Activated naive CD8-positive, alpha-beta T cell treated with anti-CD3 and anti-CD28 coated beads, Interleukin-2, amount 10 ng/mL, durations not matched to agents 7 days and 5 days (primary cell): ENCODE results near the gene SPOPL. TPM values are rescaled to one million over a fixed set of nuclear protein-coding genes. Genes with fewer than 3 reads are reported as not detected.
A peak's percentile ranks its signal among the peaks of the same experiment; 100 is the strongest.
"Not testable (repeated sequence)": the region's sequence is repeated elsewhere in the genome, so short reads cannot be mapped to it uniquely, and the experiment has no call there.

ENCODE experiments used
- ATAC-seq: fragments of 150-1000 bp; cut with Tn5 transposase; one replicate; pipeline ENCODE4 v1.10.0; 2021; ENCODE audit warnings: low read depth, moderate library complexity
- POLR2A ChIA-PET: fragments of 350-600 bp; sonication (Branson Sonifier 250); formaldehyde crosslinking; loops from one replicate; lab custom pipeline; 2021; ENCODE audit warnings: antibody characterized with exemption; lab: Charles Lee
- DNase-seq: peaks from one replicate; pipeline ENCODE4 v3.0.0; 2021
- H3K27ac Mint-ChIP-seq: one replicate; pipeline ENCODE4 v1.8.0; 2022; ENCODE audit warnings: mild to moderate bottlenecking, mixed read lengths
- H3K27me3 Mint-ChIP-seq: one replicate; pipeline ENCODE4 v1.8.0; 2022; ENCODE audit warnings: mild to moderate bottlenecking, moderate library complexity, mixed read lengths
- H3K36me3 Mint-ChIP-seq: one replicate; pipeline ENCODE4 v1.8.0; 2021; ENCODE audit warnings: mild to moderate bottlenecking, mixed read lengths
- H3K4me1 Mint-ChIP-seq: one replicate; pipeline ENCODE4 v1.8.0; 2021; ENCODE audit warnings: mixed read lengths
- H3K4me3 Mint-ChIP-seq: one replicate; pipeline ENCODE4 v1.8.0; 2022; ENCODE audit warnings: mild to moderate bottlenecking, moderate library complexity, mixed read lengths
- H3K9me3 Mint-ChIP-seq: one replicate; pipeline ENCODE4 v1.8.0; 2021; ENCODE audit warnings: mixed read lengths
- total RNA-seq, 2 experiments: library from RNA; stranded (reverse); gene quantifications; one replicate each; pipeline ENCODE4 v1.2.3, GENCODE V29; 2021

SPOPL gene
- total RNA-seq, 2 experiments from 2014 or later = 17.1 to 17.4 TPM

DNA sequence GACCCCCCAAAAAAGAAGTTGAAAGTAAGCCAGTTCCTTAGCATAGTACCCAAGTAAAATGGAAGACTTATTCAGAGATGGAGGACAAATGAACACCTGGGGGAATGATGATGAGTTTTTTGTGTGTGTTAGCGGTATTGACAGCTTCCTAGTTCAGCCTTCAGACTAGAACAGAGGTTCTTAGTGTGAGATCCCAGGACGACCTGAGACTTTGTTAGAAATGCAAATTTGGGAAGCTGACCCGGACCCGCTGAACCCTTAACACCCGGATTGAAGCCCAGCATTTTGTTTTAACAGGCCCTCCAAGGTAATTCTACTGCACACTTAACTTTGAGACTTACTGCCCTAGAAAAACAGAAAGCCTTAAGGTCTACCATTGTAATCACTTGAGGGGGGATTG, 20.3 kb downstream of the SPOPL start:
- peaks cover 3% of the 10 kb centered on the region for H3K27me3 Mint-ChIP-seq
- H3K4me3 Mint-ChIP-seq = no peak overlapping the region
- peaks cover 16% of the 10 kb centered on the region for H3K4me1 Mint-ChIP-seq
- peaks cover 37% of the 10 kb centered on the region for H3K36me3 Mint-ChIP-seq
- H3K9me3 Mint-ChIP-seq = peaks cover 6% of the 10 kb centered on the region
- no peak overlapping the region for H3K27ac Mint-ChIP-seq
- POLR2A ChIA-PET = no interaction called here
- DNase-seq = no peak
- ATAC-seq = no peak

GRCh38 chr2:138522556-138522955, 21.0 kb downstream of the SPOPL start:
- Mint-ChIP-seq H3K27me3 (no peaks in the 10 kb centered on the region), H3K36me3 (peaks cover 40% of the 10 kb centered on the region), H3K27ac (no peak overlapping the region), H3K4me1 (peaks cover 16% of the 10 kb centered on the region), H3K9me3 (peaks cover 8% of the 10 kb centered on the region), H3K4me3 (no peak overlapping the region)
- no peak for ATAC-seq
- POLR2A ChIA-PET = no interaction called here
- DNase-seq = no peak

- Mint-ChIP-seq H3K27ac (peak overlapping the region; percentile 60), H3K4me1 (peaks cover 16% of the 10 kb centered on the region), H3K36me3 (peaks cover 42% of the 10 kb centered on the region)
- H3K9me3 Mint-ChIP-seq, ATAC-seq, POLR2A ChIA-PET, H3K4me3 Mint-ChIP-seq, H3K27me3 Mint-ChIP-seq, DNase-seq: not testable (repeated sequence)
Measured at GRCh38 chr2:138523018-138523672, 21.6 kb downstream of the SPOPL start.

GRCh38 chr2:138523673-138524042, 22.1 kb downstream of the SPOPL start:
- Mint-ChIP-seq H3K27ac (peak overlapping the region; percentile 60), H3K36me3 (peaks cover 42% of the 10 kb centered on the region), H3K4me1 (peaks cover 16% of the 10 kb centered on the region)
- ATAC-seq (peak; percentile 80), DNase-seq (peak; percentile 30)
- POLR2A ChIA-PET, H3K4me3 Mint-ChIP-seq, H3K9me3 Mint-ChIP-seq, H3K27me3 Mint-ChIP-seq: not testable (repeated sequence)

DNA sequence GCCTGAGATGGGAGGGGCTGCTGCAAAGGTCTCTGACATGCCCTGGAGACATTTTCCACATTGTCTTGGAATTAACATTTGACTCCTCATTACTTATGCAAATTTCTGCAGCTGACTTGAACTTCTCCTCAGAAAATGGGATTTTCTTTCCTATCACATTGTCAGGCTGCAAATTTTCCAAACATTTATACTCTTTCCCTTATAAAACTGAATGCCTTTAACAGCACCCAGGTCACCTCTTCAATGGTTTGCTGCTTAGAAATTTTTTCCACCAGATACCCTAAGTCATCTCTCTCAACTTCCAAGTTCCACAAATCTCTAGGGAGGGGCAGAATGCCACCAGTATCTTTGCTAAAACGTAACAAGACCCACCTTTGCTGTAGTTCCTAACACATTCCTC, 22.8 kb downstream of the SPOPL start:
- H3K4me3 Mint-ChIP-seq, H3K27ac Mint-ChIP-seq, DNase-seq, POLR2A ChIA-PET, H3K27me3 Mint-ChIP-seq, H3K9me3 Mint-ChIP-seq, ATAC-seq: not testable (repeated sequence)
- Mint-ChIP-seq H3K36me3 (peaks cover 42% of the 10 kb centered on the region), H3K4me1 (peaks cover 16% of the 10 kb centered on the region)

GRCh38 chr2:138531913-138532312, 30.3 kb downstream of the SPOPL start:
- ATAC-seq (no peak), DNase-seq (no peak)
- Mint-ChIP-seq H3K27ac (no peak overlapping the region), H3K36me3 (peaks cover 13% of the 10 kb centered on the region), H3K4me1 (peaks cover 2% of the 10 kb centered on the region), H3K4me3 (no peak overlapping the region), H3K9me3 (peaks cover 4% of the 10 kb centered on the region), H3K27me3 (no peaks in the 10 kb centered on the region)
- POLR2A ChIA-PET = no interaction called here

DNA sequence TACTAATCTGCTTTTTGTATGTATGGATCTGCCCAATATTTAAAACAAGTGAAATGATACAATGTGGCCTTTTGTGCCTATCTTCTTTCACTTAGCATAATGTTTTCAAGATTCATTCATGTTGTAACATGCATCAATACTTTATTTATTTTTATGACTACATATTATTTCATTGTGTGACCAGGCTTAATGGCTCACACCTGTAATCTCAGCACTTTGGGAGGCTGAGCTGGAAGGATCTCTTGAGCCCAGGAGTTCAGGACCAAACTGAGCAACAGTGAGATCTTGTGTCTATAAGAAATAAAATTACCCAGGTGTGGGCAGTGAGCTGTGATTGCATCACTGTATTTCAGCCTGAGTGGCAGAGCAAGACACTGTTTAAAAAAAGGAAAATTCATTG, 33.2 kb downstream of the SPOPL start:
- DNase-seq (no peak), ATAC-seq (no peak)
- H3K27ac Mint-ChIP-seq = no peak overlapping the region
- peaks cover 25% of the 10 kb centered on the region for H3K36me3 Mint-ChIP-seq
- H3K9me3 Mint-ChIP-seq = peaks cover 9% of the 10 kb centered on the region
- POLR2A ChIA-PET = no interaction called here
- no peaks in the 10 kb centered on the region for H3K4me1 Mint-ChIP-seq
- no peaks in the 10 kb centered on the region for H3K27me3 Mint-ChIP-seq
- no peak overlapping the region for H3K4me3 Mint-ChIP-seq

GRCh38 chr2:138536302-138536701, 34.7 kb downstream of the SPOPL start:
- ATAC-seq = no peak
- DNase-seq = no peak
- Mint-ChIP-seq H3K36me3 (peaks cover 31% of the 10 kb centered on the region), H3K4me3 (no peak overlapping the region), H3K9me3 (peaks cover 13% of the 10 kb centered on the region), H3K27ac (no peak overlapping the region), H3K4me1 (no peaks in the 10 kb centered on the region), H3K27me3 (no peaks in the 10 kb centered on the region)
- POLR2A ChIA-PET = no interaction called here

DNA sequence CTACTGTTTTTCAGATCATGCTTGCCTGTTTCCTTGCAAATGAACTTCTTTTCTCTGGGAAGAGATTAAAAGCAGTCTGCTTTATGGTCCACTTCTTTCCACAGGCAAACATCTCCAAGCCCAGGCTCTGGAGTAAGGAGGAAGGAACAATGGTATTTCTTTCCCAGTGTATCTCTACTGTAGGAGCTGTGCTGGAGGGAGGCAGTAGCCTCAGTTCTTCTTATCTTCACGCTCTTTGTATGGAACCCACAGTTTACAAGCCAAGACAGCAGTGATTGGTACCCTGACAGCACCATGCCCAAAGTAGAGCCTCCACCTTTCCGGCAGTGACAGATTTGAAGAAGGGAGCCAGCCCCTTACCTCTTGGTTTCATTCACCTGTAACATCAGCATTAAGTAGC, 35.2 kb downstream of the SPOPL start:
- H3K4me1 Mint-ChIP-seq = no peaks in the 10 kb centered on the region
- POLR2A ChIA-PET = no interaction called here
- no peak overlapping the region for H3K27ac Mint-ChIP-seq

DNA sequence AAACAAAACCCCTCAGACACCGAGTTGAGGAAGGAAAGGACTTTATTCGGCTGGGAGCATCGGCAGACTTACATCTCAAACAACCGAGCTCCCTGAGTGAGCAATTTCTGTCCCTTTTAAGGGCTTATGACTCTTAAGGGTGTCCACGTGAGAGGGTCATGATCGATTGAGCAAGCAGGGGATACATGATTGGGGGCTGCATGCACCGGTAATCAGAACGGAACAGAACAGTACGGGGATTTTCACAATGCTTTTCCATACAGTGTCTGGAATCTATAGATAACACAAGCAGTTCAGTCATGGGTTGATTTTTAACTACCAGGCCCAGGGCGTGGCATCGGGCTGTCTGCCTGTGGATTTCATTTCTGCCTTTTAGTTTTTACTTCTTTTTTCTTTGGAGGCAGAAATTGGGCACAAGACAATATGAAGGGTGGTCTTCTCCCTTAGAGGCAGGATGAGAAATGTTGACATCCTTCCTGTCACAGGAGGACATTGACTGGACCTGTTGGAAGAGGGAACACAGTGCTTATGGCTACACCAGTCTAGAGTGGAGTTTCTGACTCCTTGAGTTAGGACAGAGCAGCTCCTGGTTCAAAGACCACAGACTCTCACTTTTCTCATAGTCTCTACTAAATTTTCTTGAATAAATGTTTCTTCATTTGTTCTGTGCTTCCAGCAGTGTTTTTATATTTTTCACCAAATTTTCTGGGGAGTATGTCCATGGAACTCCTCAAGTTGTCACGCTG, 35.8 kb downstream of the SPOPL start:
- DNase-seq (no peak), ATAC-seq (no peak)
- peaks cover 37% of the 10 kb centered on the region for H3K36me3 Mint-ChIP-seq
- peaks cover 18% of the 10 kb centered on the region for H3K9me3 Mint-ChIP-seq
- H3K27ac Mint-ChIP-seq = no peak overlapping the region
- no peak overlapping the region for H3K4me3 Mint-ChIP-seq
- no peaks in the 10 kb centered on the region for H3K4me1 Mint-ChIP-seq
- POLR2A ChIA-PET = no interaction called here
- no peaks in the 10 kb centered on the region for H3K27me3 Mint-ChIP-seq

More for the DNA sequence above, 35.2 kb downstream of the SPOPL start:
- Mint-ChIP-seq H3K27me3 (no peaks in the 10 kb centered on the region), H3K9me3 (peaks cover 15% of the 10 kb centered on the region), H3K4me3 (no peak overlapping the region), H3K36me3 (peaks cover 34% of the 10 kb centered on the region)
- ATAC-seq (no peak), DNase-seq (no peak)

DNA sequence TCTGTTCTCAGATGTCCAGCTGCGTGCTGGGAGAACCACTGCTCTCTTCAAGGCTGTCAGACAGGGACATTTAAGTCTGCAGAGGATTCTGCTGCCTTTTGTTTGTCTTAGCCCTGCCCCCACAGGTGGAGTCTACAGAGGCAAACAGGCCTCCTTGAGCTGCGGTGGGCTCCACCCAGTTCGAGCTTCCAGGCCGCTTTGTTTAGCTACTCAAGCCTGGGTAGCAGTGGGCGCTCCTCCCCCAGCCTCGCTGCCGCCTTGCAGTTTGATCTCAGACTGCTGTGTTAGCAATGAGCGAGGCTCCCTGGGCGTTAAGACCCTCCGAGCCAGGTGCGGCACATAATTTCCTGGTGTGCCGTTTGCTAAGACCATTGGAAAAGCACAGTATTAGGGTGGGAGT, 42.6 kb downstream of the SPOPL start:
- H3K27ac Mint-ChIP-seq, DNase-seq, H3K4me3 Mint-ChIP-seq, POLR2A ChIA-PET, H3K4me1 Mint-ChIP-seq, H3K27me3 Mint-ChIP-seq, ATAC-seq: not testable (repeated sequence)
- peaks cover 29% of the 10 kb centered on the region for H3K36me3 Mint-ChIP-seq
- H3K9me3 Mint-ChIP-seq = peaks cover 20% of the 10 kb centered on the region

- no peak for ATAC-seq
- Mint-ChIP-seq H3K4me3 (no peak overlapping the region), H3K27ac (no peak overlapping the region), H3K27me3 (no peaks in the 10 kb centered on the region), H3K4me1 (no peaks in the 10 kb centered on the region), H3K36me3 (peaks cover 29% of the 10 kb centered on the region), H3K9me3 (peaks cover 4% of the 10 kb centered on the region)
- DNase-seq = no peak
- POLR2A ChIA-PET = no interaction called here
Measured at GRCh38 chr2:138548796-138549195, 47.2 kb downstream of the SPOPL start.

- no peak overlapping the region for H3K4me3 Mint-ChIP-seq
- DNase-seq (no peak), ATAC-seq (no peak)
- H3K27me3 Mint-ChIP-seq = no peaks in the 10 kb centered on the region
- peaks cover 2% of the 10 kb centered on the region for H3K9me3 Mint-ChIP-seq
- H3K27ac Mint-ChIP-seq = no peak overlapping the region
- POLR2A ChIA-PET = no interaction called here
- no peaks in the 10 kb centered on the region for H3K4me1 Mint-ChIP-seq
- peaks cover 32% of the 10 kb centered on the region for H3K36me3 Mint-ChIP-seq
Measured at GRCh38 chr2:138550172-138550571, 48.6 kb downstream of the SPOPL start.

- POLR2A ChIA-PET = no interaction called here
- Mint-ChIP-seq H3K27ac (no peak overlapping the region), H3K9me3 (peaks cover 2% of the 10 kb centered on the region), H3K4me1 (no peaks in the 10 kb centered on the region), H3K27me3 (no peaks in the 10 kb centered on the region), H3K4me3 (no peak overlapping the region), H3K36me3 (peaks cover 30% of the 10 kb centered on the region)
- ATAC-seq = no peak
- DNase-seq = no peak
Measured at GRCh38 chr2:138550670-138551287, 49.2 kb downstream of the SPOPL start.
